Measurements from ENCODE around the gene PCOLCE2.
"Not testable (repeated sequence)": the region's sequence is repeated elsewhere in the genome, so short reads cannot be mapped to it uniquely, and the experiment has no call there.

Gene PCOLCE2

DNA sequence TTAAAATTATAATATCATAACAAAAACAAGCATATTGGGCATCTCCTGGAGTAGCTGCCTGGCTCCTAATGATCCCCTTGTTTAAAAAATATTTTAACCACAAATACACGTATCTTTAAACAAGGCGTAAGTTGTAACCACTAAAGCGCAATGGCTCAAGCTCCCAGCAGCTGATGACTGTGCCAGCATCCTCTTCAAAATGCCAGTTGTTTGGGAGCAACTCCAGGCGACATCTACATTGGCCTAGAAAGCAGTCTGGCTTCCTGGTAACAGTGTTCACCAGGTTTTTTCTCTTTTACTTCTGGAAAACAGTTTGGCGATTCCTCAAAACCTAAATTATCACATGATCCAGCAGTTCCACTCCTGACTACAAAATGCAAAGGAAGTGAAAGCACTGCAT is 13.8 kb downstream of the PCOLCE2 start:
- H3K27me3 Mint-ChIP-seq = peaks cover 26 to 53% of the 10 kb centered on the region in 2 donors
- H3K4me3 Mint-ChIP-seq = no peak overlapping the region
- DNase-seq (no peak), ATAC-seq (replicated peaks) (no peak)
- no peaks in the 10 kb centered on the region for H3K9me3 Mint-ChIP-seq
- H3K4me1 Mint-ChIP-seq (ENCODE audit: low read depth in 2 of 2) = no peaks in the 10 kb centered on the region
- no peak overlapping the region for H3K27ac Mint-ChIP-seq
- no peaks in the 10 kb centered on the region for H3K36me3 Mint-ChIP-seq (ENCODE audit: insufficient read depth)

GRCh38 chr3:142868382-142868781 is 20.5 kb downstream of the PCOLCE2 start:
- H3K4me3 Mint-ChIP-seq; H3K27ac Mint-ChIP-seq; H3K36me3 Mint-ChIP-seq (ENCODE audit: insufficient read depth); ATAC-seq (replicated peaks); DNase-seq; H3K4me1 Mint-ChIP-seq (ENCODE audit: low read depth in 2 of 2); H3K9me3 Mint-ChIP-seq: not testable (repeated sequence)
- peaks cover 26 to 34% of the 10 kb centered on the region in 2 donors for H3K27me3 Mint-ChIP-seq

DNA sequence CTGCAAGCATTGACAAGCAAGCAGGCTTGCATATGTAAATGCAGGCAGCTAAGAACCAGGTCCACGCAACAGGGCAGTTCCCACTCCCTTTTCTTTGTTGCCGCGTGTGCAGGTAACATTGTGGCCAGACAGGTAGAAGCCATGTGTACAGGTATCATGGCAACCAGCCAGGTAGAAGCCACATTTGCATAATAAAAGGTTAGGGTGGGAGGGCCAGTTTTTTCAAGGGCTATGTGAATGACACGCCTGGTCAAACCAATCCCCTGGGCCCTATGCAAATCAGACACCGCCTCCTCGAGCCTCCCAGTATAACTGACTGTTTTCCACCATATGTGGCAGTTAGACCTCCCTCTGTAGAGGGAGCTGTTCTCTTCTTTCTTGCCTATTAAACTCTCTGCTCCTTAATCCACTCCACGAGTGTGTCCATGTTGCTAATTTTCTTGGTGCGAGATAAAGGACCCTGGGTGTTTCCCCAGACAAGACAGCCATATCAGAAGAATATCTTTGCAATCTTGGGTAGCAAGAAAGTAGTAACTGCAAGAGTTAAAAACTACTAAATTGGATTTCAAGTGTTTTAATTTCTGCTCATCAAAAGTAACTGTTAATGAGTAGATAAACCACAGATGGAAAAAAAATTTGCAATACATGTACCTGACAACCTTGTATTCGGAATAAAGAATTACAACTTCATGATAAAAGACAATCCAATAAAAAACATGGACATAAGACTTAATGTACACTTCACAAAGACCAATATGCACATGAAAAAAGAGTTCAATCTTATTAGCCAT is 21.8 kb downstream of the PCOLCE2 start:
- no peaks in the 10 kb centered on the region for H3K36me3 Mint-ChIP-seq (ENCODE audit: insufficient read depth)

DNA sequence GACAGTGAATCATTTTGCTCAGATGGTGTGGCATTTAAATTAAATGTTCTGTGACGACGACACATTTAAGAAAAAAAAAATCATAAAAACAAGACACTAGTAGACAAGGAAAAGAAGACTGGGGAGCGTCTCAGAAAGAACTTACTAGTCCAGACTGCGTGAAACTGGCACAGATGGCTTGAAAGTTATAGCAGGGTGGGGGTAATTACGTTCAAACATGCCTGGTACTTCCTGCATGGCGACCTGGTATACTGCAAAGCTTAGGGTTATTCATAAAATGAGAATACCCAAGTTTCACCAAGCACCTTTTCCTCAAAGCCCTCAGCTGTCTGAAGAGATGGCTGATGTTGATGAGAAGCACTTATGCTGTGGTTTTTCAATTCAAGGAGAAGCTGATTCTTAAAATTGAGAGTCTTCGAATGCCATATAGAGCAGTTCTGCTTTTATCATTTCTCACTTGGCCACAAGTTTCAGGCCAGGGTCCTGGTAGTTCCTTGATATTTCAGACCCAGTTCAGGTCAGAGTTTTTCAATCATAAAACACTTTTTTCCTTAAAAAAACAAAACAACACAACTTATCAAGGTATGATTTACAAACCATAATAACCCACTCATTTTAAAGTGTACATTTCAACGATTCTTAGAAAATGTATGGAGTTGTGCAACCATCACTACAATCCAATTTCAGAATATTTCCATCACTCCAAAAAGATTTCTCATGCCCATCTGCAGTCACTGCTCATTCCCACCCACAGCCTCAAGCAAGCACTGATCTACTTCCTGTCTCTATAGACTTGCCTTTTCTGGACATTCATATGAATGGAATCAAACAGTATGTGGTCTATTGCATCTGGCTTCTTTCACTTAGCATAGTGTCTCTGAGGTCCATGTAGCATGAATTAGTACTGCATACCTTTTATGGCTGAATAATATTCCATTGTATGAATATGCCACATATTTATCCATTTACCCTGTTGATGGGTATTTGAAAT is 24.7 kb downstream of the PCOLCE2 start:
- DNase-seq (no peak), ATAC-seq (replicated peaks) (no peak)
- no peak overlapping the region for H3K27ac Mint-ChIP-seq
- H3K27me3 Mint-ChIP-seq = peaks cover 42 to 47% of the 10 kb centered on the region in 2 donors
- no peaks in the 10 kb centered on the region for H3K36me3 Mint-ChIP-seq (ENCODE audit: insufficient read depth)
- H3K9me3 Mint-ChIP-seq = no peaks in the 10 kb centered on the region
- H3K4me1 Mint-ChIP-seq (ENCODE audit: low read depth in 2 of 2) = peaks cover 4 to 7% of the 10 kb centered on the region in 2 donors
- no peak overlapping the region for H3K4me3 Mint-ChIP-seq

More for the DNA sequence above, 21.8 kb downstream of the PCOLCE2 start:
- Mint-ChIP-seq H3K27ac (no peak overlapping the region), H3K9me3 (no peaks in the 10 kb centered on the region), H3K4me1 (ENCODE audit: low read depth in 2 of 2) (peaks cover 4 to 7% of the 10 kb centered on the region in 2 donors), H3K27me3 (peaks cover 30 to 32% of the 10 kb centered on the region in 2 donors), H3K4me3 (no peak overlapping the region)
- DNase-seq (no peak), ATAC-seq (replicated peaks) (no peak)

- Mint-ChIP-seq H3K4me3 (no peak overlapping the region), H3K27me3 (peaks cover 44 to 50% of the 10 kb centered on the region in 2 donors), H3K36me3 (ENCODE audit: insufficient read depth) (no peaks in the 10 kb centered on the region), H3K4me1 (ENCODE audit: low read depth in 2 of 2) (peaks cover 4 to 7% of the 10 kb centered on the region in 2 donors), H3K27ac (no peak overlapping the region), H3K9me3 (no peaks in the 10 kb centered on the region)
- ATAC-seq (replicated peaks) (no peak), DNase-seq (no peak)
Observed at GRCh38 chr3:142863010-142863817, 25.7 kb downstream of the PCOLCE2 start.

GRCh38 chr3:142861926-142862325 is 27.0 kb downstream of the PCOLCE2 start:
- H3K9me3 Mint-ChIP-seq = no peaks in the 10 kb centered on the region
- ATAC-seq (replicated peaks) = no peak
- H3K27ac Mint-ChIP-seq = no peak overlapping the region
- peaks cover 54 to 55% of the 10 kb centered on the region in 2 donors for H3K27me3 Mint-ChIP-seq
- no peak for DNase-seq
- peaks cover 4 to 7% of the 10 kb centered on the region in 2 donors for H3K4me1 Mint-ChIP-seq (ENCODE audit: low read depth in 2 of 2)
- no peaks in the 10 kb centered on the region for H3K36me3 Mint-ChIP-seq (ENCODE audit: insufficient read depth)
- no peak overlapping the region for H3K4me3 Mint-ChIP-seq

- Mint-ChIP-seq H3K27ac (no peak overlapping the region), H3K4me1 (ENCODE audit: low read depth in 2 of 2) (peaks cover under 1 to 2% of the 10 kb centered on the region in 2 donors), H3K4me3 (no peak overlapping the region), H3K9me3 (no peaks in the 10 kb centered on the region), H3K36me3 (ENCODE audit: insufficient read depth) (no peaks in the 10 kb centered on the region), H3K27me3 (peaks cover 40 to 57% of the 10 kb centered on the region in 2 donors)
- ATAC-seq (replicated peaks) = no peak
- no peak for DNase-seq
Observed at GRCh38 chr3:142858043-142858442, 30.8 kb downstream of the PCOLCE2 start.

DNA sequence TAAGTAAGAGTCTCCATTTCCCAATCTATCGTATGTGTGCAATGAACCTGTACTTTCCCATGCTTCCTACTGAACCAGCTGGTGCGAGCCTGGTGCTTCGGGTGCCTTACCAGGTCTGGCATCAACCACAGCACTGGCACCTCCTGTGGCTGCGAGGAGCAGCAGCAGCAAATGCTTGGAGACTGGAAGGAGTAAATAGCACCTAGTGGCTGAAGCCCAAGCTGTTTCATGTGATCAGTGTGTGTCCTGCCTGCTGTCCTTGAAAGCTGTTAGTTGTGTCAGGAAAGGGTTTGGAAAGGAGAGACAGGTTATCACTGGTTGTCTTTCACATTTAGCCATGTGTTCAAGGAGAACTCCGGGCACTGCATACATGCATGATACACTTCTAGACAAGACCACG is 31.8 kb downstream of the PCOLCE2 start:
- DNase-seq = no peak
- ATAC-seq (replicated peaks) = no peak
- no peaks in the 10 kb centered on the region for H3K4me1 Mint-ChIP-seq (ENCODE audit: low read depth in 2 of 2)
- no peaks in the 10 kb centered on the region for H3K36me3 Mint-ChIP-seq (ENCODE audit: insufficient read depth)
- H3K9me3 Mint-ChIP-seq = no peaks in the 10 kb centered on the region
- no peak overlapping the region for H3K27ac Mint-ChIP-seq
- H3K4me3 Mint-ChIP-seq = no peak overlapping the region
- peaks cover 32 to 53% of the 10 kb centered on the region in 2 donors for H3K27me3 Mint-ChIP-seq

DNA sequence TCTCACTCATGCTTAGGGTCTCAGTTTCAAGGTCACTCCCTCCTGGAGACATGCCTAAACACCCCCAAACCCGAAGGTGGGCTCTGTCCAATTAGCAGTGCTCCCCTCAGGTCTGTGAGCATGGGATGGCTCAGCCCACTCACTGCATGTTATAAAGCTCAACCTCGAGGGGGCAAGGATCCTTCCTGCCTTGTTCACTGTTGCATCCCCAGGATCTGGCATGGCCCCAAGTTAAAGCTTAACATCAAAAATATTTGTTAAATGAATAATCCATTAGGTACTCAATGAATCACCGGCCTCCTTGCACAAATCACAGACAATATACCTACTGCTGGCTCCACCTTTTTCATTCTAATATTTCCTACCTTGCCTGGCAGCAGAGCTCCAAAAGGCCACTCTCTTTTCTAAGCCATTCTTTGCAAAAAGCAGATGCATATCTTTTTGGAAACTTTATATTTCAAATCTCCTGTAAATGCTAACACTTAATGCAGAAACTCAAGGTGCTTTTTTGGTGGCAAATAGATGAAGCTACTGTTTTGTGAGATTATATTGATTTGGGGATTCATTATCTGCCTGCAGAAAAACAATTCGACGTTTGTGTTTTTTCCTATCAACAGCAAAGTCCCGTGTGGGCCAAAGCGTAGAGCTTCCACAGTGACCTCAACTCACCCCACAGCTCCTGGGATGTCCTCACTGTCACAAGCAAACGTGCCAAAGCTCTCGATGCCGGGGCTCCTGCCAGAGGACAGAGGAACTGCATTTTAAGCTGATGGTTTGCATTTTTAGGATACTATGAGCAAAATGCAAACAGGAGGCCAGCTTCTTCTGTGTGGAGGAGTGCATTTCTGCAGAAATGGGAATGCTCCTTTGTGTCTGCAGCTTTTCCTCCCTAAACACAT is 35.4 kb downstream of the PCOLCE2 start:
- no peak for ATAC-seq (replicated peaks)
- Mint-ChIP-seq H3K27me3 (peaks cover 7 to 29% of the 10 kb centered on the region in 2 donors), H3K4me1 (ENCODE audit: low read depth in 2 of 2) (no peaks in the 10 kb centered on the region), H3K36me3 (ENCODE audit: insufficient read depth) (no peaks in the 10 kb centered on the region), H3K27ac (no peak overlapping the region), H3K4me3 (no peak overlapping the region), H3K9me3 (no peaks in the 10 kb centered on the region)
- DNase-seq = no peak

DNA sequence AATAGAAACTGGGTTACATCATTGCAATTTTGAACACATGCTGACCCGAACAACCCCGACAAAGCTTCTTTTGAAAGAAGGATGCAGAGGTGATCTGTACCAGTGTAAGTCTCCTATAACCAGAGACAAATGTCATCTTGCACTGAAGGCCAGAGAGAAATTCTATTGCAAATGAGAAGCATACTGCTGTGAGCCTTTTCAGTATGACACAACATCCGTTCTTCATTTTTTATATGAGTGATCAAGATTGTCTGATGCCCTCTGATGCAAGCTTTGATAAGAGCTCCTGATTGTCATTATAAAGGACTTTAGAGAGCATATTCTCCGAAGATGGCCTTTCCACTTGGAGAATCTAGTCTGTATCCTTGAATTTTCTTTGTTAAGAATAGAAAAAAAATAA is 36.9 kb downstream of the PCOLCE2 start:
- no peaks in the 10 kb centered on the region for H3K36me3 Mint-ChIP-seq (ENCODE audit: insufficient read depth)
- ATAC-seq (replicated peaks) = no peak
- H3K4me1 Mint-ChIP-seq (ENCODE audit: low read depth in 2 of 2) = no peaks in the 10 kb centered on the region
- H3K27me3 Mint-ChIP-seq = peaks cover 5 to 16% of the 10 kb centered on the region in 2 donors
- H3K27ac Mint-ChIP-seq = no peak overlapping the region
- DNase-seq = no peak
- H3K4me3 Mint-ChIP-seq = no peak overlapping the region
- no peaks in the 10 kb centered on the region for H3K9me3 Mint-ChIP-seq

- ATAC-seq (replicated peaks) (no peak), DNase-seq (no peak)
- Mint-ChIP-seq H3K27ac (no peak overlapping the region), H3K4me3 (no peak overlapping the region), H3K36me3 (ENCODE audit: insufficient read depth) (no peaks in the 10 kb centered on the region), H3K9me3 (no peaks in the 10 kb centered on the region), H3K4me1 (ENCODE audit: low read depth in 2 of 2) (no peaks in the 10 kb centered on the region), H3K27me3 (peaks cover 4 to 13% of the 10 kb centered on the region in 2 donors)
Observed at GRCh38 chr3:142850395-142851023, 38.4 kb downstream of the PCOLCE2 start.

GRCh38 chr3:142849148-142849547 is 39.7 kb downstream of the PCOLCE2 start:
- Mint-ChIP-seq H3K9me3 (no peaks in the 10 kb centered on the region), H3K27ac (no peak overlapping the region), H3K36me3 (ENCODE audit: insufficient read depth) (no peaks in the 10 kb centered on the region), H3K27me3 (peaks cover 0 to 16% of the 10 kb centered on the region in 2 donors), H3K4me3 (no peak overlapping the region), H3K4me1 (ENCODE audit: low read depth in 2 of 2) (no peaks in the 10 kb centered on the region)
- DNase-seq (no peak), ATAC-seq (replicated peaks) (no peak)

All from effector memory CD8-positive, alpha-beta T cell (primary cell).